Medulla oblongata (tissue), 1 donor: ENCODE data around the gene TLE7.
A peak's percentile ranks its signal among the peaks of the same experiment; 100 is the strongest.

Experiments
- DNase-seq: peaks from one replicate; pipeline ENCODE4 v3.0.0-alpha.2; 2015; ENCODE audit errors: extremely low spot score

Gene TLE7

GRCh38 chr16:71442051-71442440 lies at the start of gene TLE7:
TSS of gene TLE7 (minus strand) at chr16:71442054. CDS start at chr16:71433324, 8,730 bp downstream.
- DNase-seq, result no peak

GRCh38 chr16:71491054-71491453 lies 49.2 kb upstream of the TLE7 start:
- DNase-seq, result no peak

- no peak for DNase-seq
Measured at GRCh38 chr16:71490361-71490760, 48.5 kb upstream of the TLE7 start.

DNA sequence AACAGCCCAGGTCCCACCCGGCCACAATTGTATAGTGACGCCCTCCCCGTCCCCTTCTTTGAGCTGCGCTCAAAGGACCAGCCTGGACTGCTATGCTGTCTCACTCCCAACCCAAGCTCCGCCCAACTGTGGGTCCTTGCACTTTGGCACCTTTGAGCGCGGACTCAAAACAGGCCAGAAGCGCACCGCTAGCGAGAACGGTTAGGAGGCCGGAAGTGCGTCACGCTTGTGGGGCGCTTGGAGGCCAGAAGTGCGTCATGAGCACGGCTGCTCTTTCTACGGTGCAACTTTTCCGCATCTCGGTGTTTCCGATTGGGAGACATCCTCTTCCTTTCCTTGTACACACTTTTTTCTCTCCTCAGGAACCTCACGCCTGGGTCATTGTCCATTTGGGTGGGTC lies 47.3 kb upstream of the TLE7 start, which contains the start of gene ZNF19:
TSS of gene ZNF19 (minus strand) at position 203 of the 400 bp plus-strand sequence. CDS start 7,210 bp downstream, outside the sequence.
- no peak for DNase-seq

- peak; percentile 98 for DNase-seq
Measured at GRCh38 chr16:71484006-71484893, 42.4 kb upstream of the TLE7 start.

GRCh38 chr16:71482569-71482968 lies 40.7 kb upstream of the TLE7 start:
- DNase-seq, result no peak

DNA sequence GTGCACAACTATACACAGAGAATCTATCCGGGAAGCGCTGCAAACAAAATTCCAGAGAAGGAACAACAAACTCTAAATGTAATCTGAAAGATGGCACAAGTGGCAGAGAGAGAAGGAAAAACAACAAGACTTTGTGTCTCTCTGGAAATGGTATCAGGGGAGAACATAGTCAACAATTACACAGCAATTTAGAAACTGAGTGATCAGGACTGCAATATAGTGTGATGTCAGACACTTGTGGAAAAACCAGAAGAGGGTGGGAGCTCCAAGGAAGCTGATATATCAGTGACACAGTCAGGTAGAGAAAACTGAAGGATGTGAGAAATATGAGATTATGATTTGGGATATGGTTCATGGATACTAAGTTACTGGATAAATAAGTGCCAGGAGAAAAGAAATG lies 39.1 kb upstream of the TLE7 start:
- no peak for DNase-seq

DNA sequence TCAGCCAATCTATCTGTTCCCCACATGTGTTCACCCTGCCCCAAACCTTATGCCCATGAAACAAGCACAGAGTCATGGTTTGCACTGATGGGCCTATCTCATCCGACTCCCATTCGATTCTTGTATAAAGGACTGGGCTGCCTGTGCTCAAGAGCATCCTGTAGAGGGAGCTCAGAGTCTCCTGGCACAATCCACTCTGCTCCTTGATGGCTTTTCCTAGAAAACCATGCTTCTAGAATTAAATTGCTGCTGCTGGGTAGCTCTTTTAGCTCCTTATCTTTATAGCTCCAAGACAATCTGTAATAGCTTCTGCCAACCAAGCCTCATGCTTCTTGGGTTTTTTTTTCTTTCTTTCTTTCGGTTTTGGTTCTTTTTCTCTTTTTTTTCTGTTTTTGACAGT lies 37.6 kb upstream of the TLE7 start:
- peak; percentile 42 for DNase-seq

GRCh38 chr16:71476457-71477124 lies 34.7 kb upstream of the TLE7 start:
- no peak for DNase-seq

- no peak for DNase-seq
Measured at GRCh38 chr16:71474864-71475263, 33.0 kb upstream of the TLE7 start.

DNA sequence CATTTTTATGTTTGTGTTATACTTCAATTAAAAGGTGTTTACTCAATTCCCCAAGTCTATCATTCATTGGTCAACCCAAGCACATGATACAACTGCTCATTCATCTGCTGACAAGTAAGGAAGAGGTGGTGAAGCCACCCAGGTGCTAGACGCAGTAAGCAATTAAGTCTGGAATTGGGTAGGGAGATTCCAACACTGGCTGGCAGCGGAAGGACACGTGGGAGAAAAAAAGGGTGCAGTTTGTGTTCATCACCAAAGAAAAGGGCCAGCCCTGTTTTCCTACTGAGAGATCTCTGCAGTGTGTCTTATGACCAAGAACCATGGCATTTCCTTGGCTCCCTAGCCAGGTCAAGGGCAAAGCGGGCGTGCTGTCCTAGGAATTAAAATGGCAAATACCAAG lies 32.0 kb upstream of the TLE7 start:
- DNase-seq, result no peak

DNA sequence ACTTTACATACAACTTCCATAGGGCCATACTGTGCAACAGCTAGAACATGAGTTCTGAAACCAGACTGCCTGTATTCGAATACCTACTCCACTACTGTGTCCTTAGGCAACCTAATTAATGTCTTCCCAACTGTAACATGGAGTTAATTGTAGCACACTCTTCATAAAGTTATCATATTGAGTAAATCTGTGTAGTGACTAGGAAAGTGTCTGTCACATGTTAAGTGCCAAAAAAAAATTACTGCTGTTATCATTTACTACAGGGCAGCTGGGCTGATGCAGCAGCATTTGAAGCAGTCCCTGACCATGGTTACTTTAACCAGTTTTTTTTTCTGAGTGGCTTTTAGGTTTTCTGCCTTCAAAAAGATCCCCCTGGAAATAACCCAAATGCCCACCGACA lies 31.1 kb upstream of the TLE7 start:
- DNase-seq, result no peak

DNA sequence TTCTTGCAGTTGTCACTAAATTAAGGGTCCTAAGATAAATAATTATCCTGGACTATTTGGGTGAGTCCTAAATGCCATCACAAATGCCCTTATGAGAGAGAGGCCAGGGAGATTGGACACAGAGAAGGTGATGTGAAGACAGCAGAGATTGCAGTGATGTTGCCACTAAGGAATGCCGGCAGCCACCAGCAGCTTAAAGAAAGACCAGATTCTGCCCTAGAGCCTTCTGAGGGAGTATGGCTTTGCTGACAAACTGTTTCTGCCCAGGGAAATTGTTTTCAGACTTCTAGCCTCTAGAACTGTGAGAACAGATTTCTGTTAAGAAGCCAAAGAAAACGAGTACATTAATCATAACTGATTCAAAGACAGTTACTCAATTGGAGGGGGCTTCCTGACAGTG lies 30.2 kb upstream of the TLE7 start:
- DNase-seq, result no peak

GRCh38 chr16:71467810-71468209 lies 26.0 kb upstream of the TLE7 start:
- DNase-seq, result no peak

- DNase-seq, result no peak
Measured at GRCh38 chr16:71464231-71464630, 22.4 kb upstream of the TLE7 start.

DNA sequence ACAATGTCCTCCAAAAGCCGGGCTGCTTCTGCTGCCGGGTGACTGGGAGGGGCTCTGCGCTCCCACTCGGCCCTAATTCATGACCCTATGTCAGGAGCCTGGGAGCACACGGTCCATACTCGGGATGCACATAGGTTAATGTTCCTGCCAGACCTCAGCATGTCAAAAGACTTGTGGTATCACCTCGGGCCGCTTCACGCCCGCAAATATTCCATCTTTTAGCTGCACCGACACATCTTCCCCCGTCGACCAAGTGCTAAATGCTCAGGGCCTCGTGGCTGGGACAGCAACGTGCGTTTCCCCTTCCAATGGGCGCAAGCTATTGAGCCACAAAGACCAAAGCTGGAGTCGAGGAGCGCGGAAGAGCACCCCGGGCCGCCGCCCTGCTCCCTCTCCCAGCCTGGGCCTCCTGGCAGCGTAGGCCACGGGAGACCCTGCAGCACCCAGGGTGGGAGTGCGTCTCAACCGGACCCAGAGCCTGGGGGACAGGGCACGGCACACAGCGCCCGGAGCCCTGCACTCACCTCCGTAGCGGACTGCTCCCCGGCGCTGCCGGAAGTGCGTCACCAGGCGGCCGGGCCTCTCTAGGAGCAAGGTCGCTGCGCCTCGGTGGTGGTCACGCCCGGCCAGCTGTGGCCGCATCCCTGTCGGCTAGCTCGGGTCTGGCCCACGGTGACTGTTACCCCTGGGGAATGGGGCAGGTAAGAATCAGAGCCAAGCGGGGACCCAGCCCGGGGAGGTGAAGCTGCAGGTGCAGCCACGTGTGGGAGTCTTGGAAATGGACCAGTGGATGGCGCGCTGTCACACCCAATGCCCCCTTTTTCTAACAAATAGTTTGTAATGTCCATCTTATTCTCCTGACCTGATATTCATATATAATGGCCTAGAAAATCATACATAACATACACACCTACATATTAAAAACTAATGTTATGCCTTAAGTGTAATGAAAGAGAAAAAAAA lies 20.1 kb upstream of the TLE7 start, which contains the start of gene ZNF23:
TSS of gene ZNF23 (minus strand) at position 562 of the 963 bp plus-strand sequence. CDS start 5,451 bp downstream, outside the sequence.
- peak; percentile 86 for DNase-seq

DNA sequence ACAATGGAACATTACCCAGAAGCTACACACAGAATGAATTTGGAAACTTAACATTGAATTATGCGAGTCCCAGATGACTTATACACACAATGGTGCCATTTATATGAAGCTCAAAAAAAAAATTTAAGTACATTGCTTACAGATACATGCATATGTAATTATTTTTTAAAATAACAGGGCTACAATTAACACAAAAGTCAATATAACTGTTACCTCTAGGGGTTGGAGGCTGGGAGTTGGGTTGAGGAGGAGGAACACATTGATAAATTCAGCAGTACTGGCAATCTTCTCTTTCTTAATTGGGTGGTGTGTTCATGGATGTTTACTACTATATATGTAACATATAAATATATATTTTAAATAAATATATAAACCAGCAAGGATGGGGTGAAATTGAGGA lies 19.1 kb upstream of the TLE7 start:
- no peak for DNase-seq

GRCh38 chr16:71460236-71460635 lies 18.4 kb upstream of the TLE7 start:
- no peak for DNase-seq

DNA sequence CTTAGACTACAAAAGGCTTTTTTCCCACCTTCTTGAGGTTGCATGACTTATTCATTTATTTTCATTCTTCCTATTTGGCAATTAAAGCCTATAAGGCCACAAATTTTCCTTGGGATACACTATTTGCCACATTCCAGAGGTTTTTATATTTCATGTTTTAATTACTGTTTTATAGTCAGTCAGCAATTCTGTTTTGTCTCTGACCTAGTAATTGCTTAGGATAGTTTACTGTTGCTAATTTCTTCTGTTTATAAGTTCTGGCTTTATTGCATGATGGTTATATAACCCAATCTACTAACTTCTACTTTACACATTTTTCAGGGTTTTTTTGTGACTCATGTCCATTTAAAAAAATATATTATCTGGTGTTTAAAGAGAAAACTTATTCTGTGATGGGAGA lies 17.7 kb upstream of the TLE7 start:
- no peak for DNase-seq

- DNase-seq, result no peak
Measured at GRCh38 chr16:71456801-71457200, 14.9 kb upstream of the TLE7 start.

DNA sequence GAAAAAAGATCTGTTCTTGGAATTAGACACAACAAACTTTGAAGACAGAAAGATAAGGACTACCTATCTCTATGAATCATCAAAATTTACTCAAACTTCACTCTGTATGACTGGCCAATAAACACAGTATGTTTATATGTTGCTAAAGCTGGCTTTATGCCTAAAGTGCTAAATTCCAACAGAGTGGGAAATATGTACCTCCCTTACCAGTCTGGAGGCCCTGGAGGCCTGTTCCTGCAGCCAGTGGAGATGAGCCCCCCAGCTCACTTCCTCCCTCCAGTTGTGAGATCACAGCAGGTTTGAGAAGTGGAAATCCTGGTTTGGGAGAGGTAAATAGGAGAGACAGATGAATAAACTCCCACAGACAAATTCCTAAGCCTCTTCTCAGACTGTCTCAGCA lies 11.2 kb upstream of the TLE7 start:
- DNase-seq, result no peak

- DNase-seq, result no peak
Measured at GRCh38 chr16:71449020-71449419, 7.2 kb upstream of the TLE7 start.
